Measurements from ENCODE around the gene FOXS1. TPM values are rescaled to one million over a fixed set of nuclear protein-coding genes. Genes with fewer than 3 reads are reported as not detected.

The FOXS1 gene
- total RNA-seq, 4 donors from 2014 or later = 0.33 TPM; not detected in 3

- peak; percentile 57 to 90 for DNase-seq
- H3K9me3 ChIP-seq = no peaks in the 10 kb centered on the region
- intact Hi-C loops (cut with DNase I; ENCODE audit: low total_unique reads) = no loop called here
These were observed 33.3 kb downstream of the FOXS1 start for GRCh38 chr20:31811796-31812728.

GRCh38 chr20:31811198-31811597, 34.2 kb downstream of the FOXS1 start:
- ATAC-seq (no peak), DNase-seq (no peak)
- Histone ChIP-seq H3K27me3 (no peaks in the 10 kb centered on the region), H3K4me1 (peaks cover 80 to 82% of the 10 kb centered on the region in 2 donors), H3K36me3 (no peaks in the 10 kb centered on the region), H3K9me3 (no peaks in the 10 kb centered on the region), H3K4me3 (no peak overlapping the region), H3K27ac (peak overlapping the region; percentile 87 to 95 (median 93))
- in situ Hi-C loops (cut with MboI; ENCODE audit: low sequenced_read_pairs in 4 of 4) (loop anchor here in 2 of 4 donors (10.0 to 25.0 kb wide), 2 partner anchors 66 to 149 kb away; no protein-coding TSS in a partner anchor), intact Hi-C loops (cut with DNase I; ENCODE audit: low total_unique reads) (no loop called here)
- TF ChIP-seq POLR2A (IDR thresholded peaks at IDR 0.05) = no peak
- no peak for TF ChIP-seq CTCF (IDR thresholded peaks at IDR 0.05 in 4 of 5, conservative IDR thresholded peaks at IDR 0.05 in 1 of 5)

More at GRCh38 chr20:31811796-31812728, 33.3 kb downstream of the FOXS1 start:
- H3K27ac ChIP-seq = peak overlapping the region; percentile 87 to 95 (median 93)
- peak overlapping the region; percentile 5 to 38 (median 22) for H3K4me3 ChIP-seq
- TF ChIP-seq POLR2A (IDR thresholded peaks at IDR 0.05) = peak; percentile 7 to 41
- no peak for TF ChIP-seq CTCF (IDR thresholded peaks at IDR 0.05 in 4 of 5, conservative IDR thresholded peaks at IDR 0.05 in 1 of 5)
- no peaks in the 10 kb centered on the region for H3K27me3 ChIP-seq
- ATAC-seq = peak; percentile 72 to 80
- in situ Hi-C loops (cut with MboI; ENCODE audit: low sequenced_read_pairs in 4 of 4) = loop anchor here in 2 of 4 donors (10.0 to 25.0 kb wide), 2 partner anchors 67 to 150 kb away; no protein-coding TSS in a partner anchor
- H3K36me3 ChIP-seq = no peaks in the 10 kb centered on the region
- peaks cover 73 to 81% of the 10 kb centered on the region in 2 donors for H3K4me1 ChIP-seq

- intact Hi-C loops (cut with DNase I; ENCODE audit: low total_unique reads) = loop anchor here (2.0 to 5.0 kb wide), 2 partner anchors 61 to 548 kb away; partner anchors contain the start of gene ASXL1
- no peak for DNase-seq
- no peaks in the 10 kb centered on the region for H3K9me3 ChIP-seq
- no peaks in the 10 kb centered on the region for H3K27me3 ChIP-seq
- in situ Hi-C loops (cut with MboI; ENCODE audit: low sequenced_read_pairs in 4 of 4) = loop anchor here in 2 of 4 donors (10.0 to 25.0 kb wide), 2 partner anchors 65 to 147 kb away; no protein-coding TSS in a partner anchor
- H3K36me3 ChIP-seq = no peaks in the 10 kb centered on the region
- H3K4me1 ChIP-seq = peaks cover 79 to 82% of the 10 kb centered on the region in 2 donors
- ATAC-seq = no peak
- TF ChIP-seq CTCF (IDR thresholded peaks at IDR 0.05 in 4 of 5, conservative IDR thresholded peaks at IDR 0.05 in 1 of 5) (no peak), POLR2A (IDR thresholded peaks at IDR 0.05) (no peak)
- no peak overlapping the region for H3K4me3 ChIP-seq
- peak overlapping the region; percentile 87 to 95 (median 93) for H3K27ac ChIP-seq
These were observed 35.7 kb downstream of the FOXS1 start for GRCh38 chr20:31809661-31810060.

- no peaks in the 10 kb centered on the region for H3K9me3 ChIP-seq
- H3K27ac ChIP-seq = peak overlapping the region; percentile 89 to 95 (median 93)
- DNase-seq (no peak), ATAC-seq (no peak)
- in situ Hi-C loops (cut with MboI; ENCODE audit: low sequenced_read_pairs in 4 of 4) = loop anchor here in 1 of 4 donors (25.0 kb wide), 1 partner anchor 146 kb away; no protein-coding TSS in a partner anchor
- TF ChIP-seq CTCF (IDR thresholded peaks at IDR 0.05 in 4 of 5, conservative IDR thresholded peaks at IDR 0.05 in 1 of 5) (no peak), POLR2A (IDR thresholded peaks at IDR 0.05) (no peak)
- H3K4me1 ChIP-seq = peaks cover 67 to 70% of the 10 kb centered on the region in 2 donors
- no peaks in the 10 kb centered on the region for H3K27me3 ChIP-seq
- no peaks in the 10 kb centered on the region for H3K36me3 ChIP-seq
- H3K4me3 ChIP-seq = no peak overlapping the region
- intact Hi-C loops (cut with DNase I; ENCODE audit: low total_unique reads) = loop anchor here (2.0 to 5.0 kb wide), 2 partner anchors 60 to 549 kb away; partner anchors contain the start of gene ASXL1
These were observed 36.9 kb downstream of the FOXS1 start for GRCh38 chr20:31808481-31808880.

All from gastrocnemius medialis (tissue), 4 donors.